GM10847 (cell line): ENCODE measurements around the gene MAML2.

Experiments used
- POLR2A ChIP-seq: IDR thresholded peaks from 2 replicates; pipeline ENCODE4 v1.6.1; 2011; ENCODE audit not compliant: insufficient read length; ENCODE audit errors: extremely low read depth

MAML2 gene

GRCh38 chr11:96056576-96056975, 286.4 kb downstream of the MAML2 start:
- TF ChIP-seq POLR2A = no peak

- no peak for TF ChIP-seq POLR2A
Observed at GRCh38 chr11:96055706-96056387, 287.1 kb downstream of the MAML2 start.

- TF ChIP-seq POLR2A = no peak
Observed at GRCh38 chr11:96054870-96055705, 287.9 kb downstream of the MAML2 start.

- TF ChIP-seq POLR2A = no peak
Observed at GRCh38 chr11:96052921-96053651, 289.9 kb downstream of the MAML2 start.

- TF ChIP-seq POLR2A = no peak
Observed at GRCh38 chr11:96051820-96052219, 291.2 kb downstream of the MAML2 start.

- no peak for TF ChIP-seq POLR2A
Observed at GRCh38 chr11:96050435-96051182, 292.4 kb downstream of the MAML2 start.

- no peak for TF ChIP-seq POLR2A
Observed at GRCh38 chr11:96049426-96049825, 293.6 kb downstream of the MAML2 start.

- no peak for TF ChIP-seq POLR2A
Observed at GRCh38 chr11:96045622-96046456, 297.2 kb downstream of the MAML2 start.

GRCh38 chr11:96044747-96045146, 298.2 kb downstream of the MAML2 start:
- no peak for TF ChIP-seq POLR2A

- TF ChIP-seq POLR2A = no peak
Observed at GRCh38 chr11:96044311-96044710, 298.7 kb downstream of the MAML2 start.

GRCh38 chr11:96043291-96043690, 299.7 kb downstream of the MAML2 start:
- TF ChIP-seq POLR2A = no peak

GRCh38 chr11:96038046-96038445, 304.9 kb downstream of the MAML2 start:
- TF ChIP-seq POLR2A = no peak

GRCh38 chr11:96037405-96037949, 305.5 kb downstream of the MAML2 start:
- no peak for TF ChIP-seq POLR2A

GRCh38 chr11:96036863-96037262, 306.1 kb downstream of the MAML2 start:
- TF ChIP-seq POLR2A = no peak
